GM21737 (cell line): ENCODE data around the gene IQUB.
"Not testable (repeated sequence)": the region's sequence is repeated elsewhere in the genome, so short reads cannot be mapped to it uniquely, and the experiment has no call there.

Source experiments
- ATAC-seq: cut with Tn5 transposase; IDR thresholded peaks from one replicate; pipeline ENCODE4 v1.9.1; 2021; ENCODE audit warnings: mild to moderate bottlenecking, moderate library complexity; ENCODE audit not compliant: unreplicated experiment

The IQUB gene

GRCh38 chr7:123423622-123424021, 110.8 kb downstream of the IQUB start:
- no peak for ATAC-seq

- ATAC-seq: no peak
Measured at GRCh38 chr7:123417580-123417979, 116.8 kb downstream of the IQUB start.

GRCh38 chr7:123415625-123416024, 118.8 kb downstream of the IQUB start:
- ATAC-seq: no peak

DNA sequence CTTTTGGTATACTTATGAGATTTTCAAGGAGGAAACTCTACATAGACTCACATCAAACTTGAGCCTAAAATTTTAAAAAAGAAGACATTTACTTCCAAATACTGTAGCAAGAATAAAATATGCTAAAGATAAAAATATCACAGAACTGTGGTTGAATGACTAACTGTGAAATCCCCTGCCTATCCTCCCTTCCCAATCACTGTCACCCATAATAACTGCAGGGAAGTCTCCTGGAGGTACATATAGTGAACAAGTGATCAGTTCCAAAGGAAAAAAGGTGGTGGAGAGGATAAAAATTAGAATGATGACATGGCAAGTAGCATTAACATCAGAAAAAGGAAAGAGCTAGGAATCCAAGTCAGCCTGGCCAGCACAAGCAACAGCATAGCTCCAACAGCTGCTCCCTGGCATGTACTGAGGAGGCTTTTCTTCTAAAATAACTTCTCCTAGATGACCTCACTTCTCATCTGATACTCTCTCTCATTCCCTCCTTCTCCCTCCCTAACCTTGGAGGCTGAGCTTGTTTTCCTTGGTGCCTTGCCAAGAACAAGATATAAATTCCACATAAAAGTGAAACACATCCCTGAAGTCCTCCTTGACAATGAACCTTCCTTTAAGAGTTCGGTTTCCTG, 124.0 kb downstream of the IQUB start:
- no peak for ATAC-seq

GRCh38 chr7:123407951-123408350, 126.4 kb downstream of the IQUB start:
- ATAC-seq: not testable (repeated sequence)
